GM12878 (cell line): ENCODE data around the gene NTMT2. TPM values are rescaled to one million over a fixed set of nuclear protein-coding genes. Genes with fewer than 3 reads are reported as not detected.

Experiments used
- CBFB ChIP-seq: IDR thresholded peaks from 2 replicates; pipeline ENCODE4 v1.6.1; 2016; ENCODE audit warnings: antibody characterized with exemption, low read depth
- CEBPB ChIP-seq, 2 experiments: fragments of 150-350 bp in 1 of 2; IDR thresholded peaks; 2 replicates each; pipeline ENCODE4 v1.6.1; 2012 to 2014; ENCODE audit warnings: low read depth in 2 of 2, low read length in 2 of 2, borderline replicate concordance in 1 of 2, inconsistent platforms in 1 of 2
- CREB1 ChIP-seq: IDR thresholded peaks from 2 replicates; pipeline ENCODE4 v1.6.1; 2012; ENCODE audit warnings: low read depth, mild to moderate bottlenecking, inconsistent platforms
- CTCF ChIP-seq, 3 experiments: IDR thresholded peaks in 2 of 3; conservative IDR thresholded peaks in 1 of 3; 2 replicates each; pipeline ENCODE4 v1.5.1; 2011; ENCODE audit warnings: low read depth in 3 of 3, low read length in 3 of 3, mild to moderate bottlenecking in 3 of 3, control low read depth in 2 of 3, moderate library complexity in 2 of 3, inconsistent platforms in 1 of 3, mixed read lengths in 1 of 3; ENCODE audit not compliant: control insufficient read depth in 2 of 3, insufficient read depth in 1 of 3; ENCODE audit errors: extremely low read depth in 1 of 3
- E2F4 ChIP-seq: IDR thresholded peaks from 2 replicates; pipeline ENCODE4 v1.6.1; 2012; ENCODE audit warnings: low read depth, low read length, improper control_type of control experiment
- E4F1 ChIP-seq: fragments of 450-650 bp; IDR thresholded peaks from 2 replicates; pipeline ENCODE4 v1.6.1; 2018; ENCODE audit warnings: borderline replicate concordance, mild to moderate bottlenecking; ENCODE audit not compliant: partially characterized antibody
- EED ChIP-seq: sonication (generic); IDR thresholded peaks from 2 replicates; pipeline ENCODE4 v1.6.1; 2016; ENCODE audit warnings: antibody characterized with exemption, low read depth
- EP300 ChIP-seq, 2 experiments: fragments of 150-350 bp in 1 of 2; IDR thresholded peaks; 2 replicates each; pipeline ENCODE4 v1.6.1; 2011 to 2012; ENCODE audit warnings: low read depth in 2 of 2, low read length in 2 of 2, borderline replicate concordance in 1 of 2, improper control_type of control experiment in 1 of 2, inconsistent platforms in 1 of 2; ENCODE audit not compliant: control insufficient read depth in 1 of 2
- IKZF1 ChIP-seq: fragments of 450-650 bp; conservative IDR thresholded peaks from 2 replicates; pipeline ENCODE4 v1.6.1; 2017; ENCODE audit warnings: antibody characterized with exemption, mild to moderate bottlenecking
- MAX ChIP-seq: IDR thresholded peaks from 2 replicates; pipeline ENCODE4 v1.6.1; 2012; ENCODE audit warnings: low read depth, low read length, improper control_type of control experiment
- MTA2 ChIP-seq: fragments of 450-650 bp; IDR thresholded peaks from 2 replicates; pipeline ENCODE4 v1.6.1; 2016; ENCODE audit warnings: low read depth, mild to moderate bottlenecking, moderate library complexity
- NRF1 ChIP-seq: conservative IDR thresholded peaks from 2 replicates; pipeline ENCODE4 v1.6.1; 2011; ENCODE audit warnings: mild to moderate bottlenecking, low read depth, low read length, improper control_type of control experiment
- PBX3 ChIP-seq: IDR thresholded peaks from 2 replicates; pipeline ENCODE4 v1.6.1; 2011; ENCODE audit warnings: mild to moderate bottlenecking, low read depth, low read length, moderate library complexity; ENCODE audit not compliant: insufficient replicate concordance
- POLR2A ChIP-seq: IDR thresholded peaks from 2 replicates; pipeline ENCODE4 v1.6.1; 2011; ENCODE audit warnings: low read depth, mild to moderate bottlenecking, low read length
- RAD21 ChIP-seq: IDR thresholded peaks from 2 replicates; pipeline ENCODE4 v1.6.1; 2011; ENCODE audit warnings: mild to moderate bottlenecking, low read depth, low read length, moderate library complexity; ENCODE audit not compliant: insufficient read depth
- RUNX3 ChIP-seq: IDR thresholded peaks from 2 replicates; pipeline ENCODE4 v1.6.1; 2012; ENCODE audit warnings: low read length, inconsistent platforms
- WRNIP1 ChIP-seq: IDR thresholded peaks from 2 replicates; pipeline ENCODE4 v1.6.1; 2011; ENCODE audit warnings: low read depth, low read length, improper control_type of control experiment, borderline replicate concordance
- ZBTB4 ChIP-seq: fragments of 450-650 bp; formaldehyde crosslinking; IDR thresholded peaks from 2 replicates; pipeline ENCODE4 v1.4.0; 2022; ENCODE audit warnings: mild to moderate bottlenecking, moderate library complexity
- polyA plus RNA-seq, 11 experiments: library from polyadenylated mRNA; depleted of rRNA in 4 of 11; unstranded in 6 of 11; stranded (reverse) in 5 of 11; fragments of >200 nt; fragmentation: Nextera tagmentation in 4 of 11; fragmentation: Illumina TruSeq in 1 of 11; extraction: Ambion mirVana in 4 of 11; extraction: Trizol in 1 of 11; gene quantifications; 1 replicate in 1 of 11; 2 replicates in 10 of 11; pipeline versions ENCODE4 v1.2.1 to v1.2.3, GENCODE V29; 2011 to 2016; ENCODE audit warnings: inconsistent platforms in 2 of 11, missing spikeins in 2 of 11, low read depth in 1 of 11
- total RNA-seq, 4 experiments: library from RNA; depleted of rRNA in 3 of 4; stranded (reverse); fragments of >200 nt in 3 of 4; fragmentation: Illumina TruSeq in 1 of 4; extraction: Trizol in 1 of 4; gene quantifications; 2 replicates each; pipeline versions ENCODE4 v1.2.1 to v1.2.3, GENCODE V29; 2013 to 2021

NTMT2 gene
- total and polyA plus RNA-seq, 10 of the 15 experiments (the other 5 are each of a cell fraction or from before 2014, with no cell fraction given): not detected

- no peak for TF ChIP-seq ZBTB4 (CRISPR knock-in tag)
- 0 out of 2 replicates have a peak, but pooled peaks have one; percentile 32 for TF ChIP-seq RUNX3
- TF ChIP-seq CTCF (IDR thresholded peaks at IDR 0.05 in 2 of 3, conservative IDR thresholded peaks at IDR 0.05 in 1 of 3; ENCODE audit: control insufficient read depth in 2 of 3, extremely low read depth in 1 of 3, insufficient read depth in 1 of 3, low read depth in 3 of 3, low read length in 3 of 3): no peak
- peak; percentile 78; the same call in 1 of the 2 replicates for TF ChIP-seq MTA2
- no peak for TF ChIP-seq CBFB
- no peak for TF ChIP-seq RAD21
- no peak for TF ChIP-seq CREB1
- TF ChIP-seq EP300 (IDR thresholded peaks at IDR 0.05; ENCODE audit: borderline replicate concordance in 1 of 2, control insufficient read depth in 1 of 2, low read depth in 2 of 2, low read length in 2 of 2): peak in 1 of 2 experiments; percentile 22; a peak in 1 of 4 replicates
- peak; percentile 75 for TF ChIP-seq PBX3
- TF ChIP-seq NRF1: no peak
- no peak for TF ChIP-seq WRNIP1
- TF ChIP-seq IKZF1: peak; percentile 96
- no peak for TF ChIP-seq POLR2A
- TF ChIP-seq EED: no peak
- no peak for TF ChIP-seq CEBPB (IDR thresholded peaks at IDR 0.05; ENCODE audit: borderline replicate concordance in 1 of 2, low read depth in 2 of 2, low read length in 2 of 2)
- no peak for TF ChIP-seq MAX
- no peak for TF ChIP-seq E2F4
- peak; percentile 18 for TF ChIP-seq E4F1
These were observed 68.6 kb downstream of the NTMT2 start (continued) for GRCh38 chr1:170214117-170215032.
